Measurements from ENCODE around the gene LY6G6C. TPM values are rescaled to one million over a fixed set of nuclear protein-coding genes. Genes with fewer than 3 reads are reported as not detected.

LY6G6C gene
- total and polyA plus RNA-seq, 2 of the 13 experiments (the other 11 are each of a cell fraction or from before 2014, with no cell fraction given), result 0.15 TPM; not detected in 1

- TF ChIP-seq KMT2A (CRISPR knock-in tag; IDR thresholded peaks at IDR 0.05) (peak; percentile 60; the same call in 1 of the 2 replicates), MED13 (CRISPR knock-in tag; IDR thresholded peaks at IDR 0.05) (peak; percentile 92), SKIL (CRISPR knock-in tag; IDR thresholded peaks at IDR 0.05; ENCODE audit: borderline replicate concordance) (peak; percentile 73), SRSF9 (IDR thresholded peaks at IDR 0.05; ENCODE audit: borderline replicate concordance, insufficient read depth, low read depth, low read length, poor library complexity, severe bottlenecking) (no peak), ZNF503 (CRISPR knock-in tag; IDR thresholded peaks at IDR 0.05) (peak; percentile 15), AGO2 (optimal IDR thresholded peaks at IDR 0.05; ENCODE audit: low read depth, low read length) (peak; percentile 78), IKZF5 (CRISPR knock-in tag; IDR thresholded peaks at IDR 0.05) (peak; percentile 88), NFAT5 (CRISPR knock-in tag; IDR thresholded peaks at IDR 0.05) (peak; percentile 98), KLF11 (CRISPR knock-in tag; IDR thresholded peaks at IDR 0.05) (peak; percentile 70; the same call in 1 of the 2 replicates), POLR2A (IDR thresholded peaks at IDR 0.05; ENCODE audit: insufficient read depth in 1 of 2, low read depth in 2 of 2, low read length in 2 of 2) (peak in 1 of 2 experiments; percentile 45; a peak in 2 of 4 replicates), AGO1 (IDR thresholded peaks at IDR 0.05; ENCODE audit: low read depth, low read length, poor library complexity, severe bottlenecking) (no peak), PATZ1 (CRISPR knock-in tag; IDR thresholded peaks at IDR 0.05) (peak; percentile 97), GMEB1 (CRISPR knock-in tag; IDR thresholded peaks at IDR 0.05; ENCODE audit: borderline replicate concordance) (peak; percentile 83; the same call in 1 of the 2 replicates)
Observed at GRCh38 chr6:31739639-31740396, 18.3 kb upstream of the LY6G6C start, which contains the start of gene MSH5 (continued).

Data from HepG2 (cell line).